ENCODE measurements around the gene G3BP1.

The G3BP1 gene

GRCh38 chr5:151758430-151759241 is 13.1 kb upstream of the G3BP1 start, which contains the start of gene ATOX1:
Gene ATOX1, minus strand, starts transcription at chr5:151758631. Its CDS starts 80 bp downstream, at chr5:151758551.
- peaks cover 0 to 2% (median under 1%) of the 10 kb centered on the region in 4 experiments for H3K36me3 ChIP-seq (ENCODE audit: control insufficient read depth in 4 of 4, insufficient read depth in 4 of 4, low read length in 3 of 4)
- H3K27me3 ChIP-seq (replicated peaks in 2 of 5; ENCODE audit: control insufficient read depth in 4 of 5, insufficient read depth in 5 of 5, low read length in 4 of 5), result no peaks in the 10 kb centered on the region
- WGBS (ENCODE audit: insufficient coverage), result 13% methylated on average over 28 of the region's 61 CpGs
- peak within 1 kb of the TSS; percentile 74 to 96 (median 83) for H3K4me3 ChIP-seq (ENCODE audit: control insufficient read depth in 1 of 7, extremely low read depth in 1 of 7, insufficient read depth in 4 of 7, low read depth in 2 of 7, low read length in 6 of 7)
- H3K4me1 ChIP-seq (ENCODE audit: control extremely low read depth in 1 of 4, control insufficient read depth in 4 of 4, insufficient read depth in 4 of 4, low read length in 3 of 4), result peaks cover 7 to 30% (median 25%) of the 10 kb centered on the region in 4 experiments
- ChIA-PET POLR2A (interaction anchor here (1.0 to 1.3 kb wide), 2 partner anchors 13 to 15 kb away, joined by 3 to 9 read pairs; partner anchors contain the start of gene G3BP1), CTCF (interaction anchor here (1.6 to 7.6 kb wide), 2 partner anchors 11 to 14 kb away, joined by 6 to 38 read pairs; partner anchors contain the start of gene G3BP1)
- peak within 1 kb of the TSS in 1 of 2 experiments; percentile 79 for H3K27ac ChIP-seq (ENCODE audit: insufficient read depth in 1 of 2, low read depth in 1 of 2, low read length in 2 of 2, poor library complexity in 1 of 2, severe bottlenecking in 2 of 2)
- H3K9me3 ChIP-seq (ENCODE audit: control extremely low read depth in 1 of 5, control insufficient read depth in 4 of 5, insufficient read depth in 2 of 5, low read depth in 1 of 5, low read length in 4 of 5), result no peaks in the 10 kb centered on the region
- peak; percentile 82 to 90 (median 90) for DNase-seq

GRCh38 chr5:151764801-151765200 is 7.0 kb upstream of the G3BP1 start:
- no peaks in the 10 kb centered on the region for H3K27me3 ChIP-seq (replicated peaks in 2 of 5; ENCODE audit: control insufficient read depth in 4 of 5, insufficient read depth in 5 of 5, low read length in 4 of 5)
- no peaks in the 10 kb centered on the region for H3K9me3 ChIP-seq (ENCODE audit: control extremely low read depth in 1 of 5, control insufficient read depth in 4 of 5, insufficient read depth in 2 of 5, low read depth in 1 of 5, low read length in 4 of 5)
- peaks cover 0 to 3% (median 1%) of the 10 kb centered on the region in 4 experiments for H3K4me1 ChIP-seq (ENCODE audit: control extremely low read depth in 1 of 4, control insufficient read depth in 4 of 4, insufficient read depth in 4 of 4, low read length in 3 of 4)
- H3K36me3 ChIP-seq (ENCODE audit: control insufficient read depth in 4 of 4, insufficient read depth in 4 of 4, low read length in 3 of 4), result no peaks in the 10 kb centered on the region
- H3K27ac ChIP-seq (ENCODE audit: insufficient read depth in 1 of 2, low read depth in 1 of 2, low read length in 2 of 2, poor library complexity in 1 of 2, severe bottlenecking in 2 of 2), result no peak overlapping the region
- ChIA-PET CTCF (interaction anchor here (0.8 to 1.1 kb wide), 2 partner anchors 9 to 23 kb away, joined by 3 read pairs; no protein-coding TSS in a partner anchor), POLR2A (no interaction called here)
- H3K4me3 ChIP-seq (ENCODE audit: control insufficient read depth in 1 of 7, extremely low read depth in 1 of 7, insufficient read depth in 4 of 7, low read depth in 2 of 7, low read length in 6 of 7), result no peak overlapping the region
- no peak for DNase-seq

- H3K9me3 ChIP-seq (ENCODE audit: control extremely low read depth in 1 of 5, control insufficient read depth in 4 of 5, insufficient read depth in 2 of 5, low read depth in 1 of 5, low read length in 4 of 5), result no peaks in the 10 kb centered on the region
- H3K36me3 ChIP-seq (ENCODE audit: control insufficient read depth in 4 of 4, insufficient read depth in 4 of 4, low read length in 3 of 4), result no peaks in the 10 kb centered on the region
- DNase-seq, result no peak
- H3K27me3 ChIP-seq (replicated peaks in 2 of 5; ENCODE audit: control insufficient read depth in 4 of 5, insufficient read depth in 5 of 5, low read length in 4 of 5), result no peaks in the 10 kb centered on the region
- ChIA-PET POLR2A (no interaction called here), CTCF (interaction anchor here (0.7 to 2.4 kb wide), 2 partner anchors 9 to 96 kb away, joined by 4 to 7 read pairs; no protein-coding TSS in a partner anchor)
- no peak overlapping the region for H3K27ac ChIP-seq (ENCODE audit: insufficient read depth in 1 of 2, low read depth in 1 of 2, low read length in 2 of 2, poor library complexity in 1 of 2, severe bottlenecking in 2 of 2)
- H3K4me3 ChIP-seq (ENCODE audit: control insufficient read depth in 1 of 7, extremely low read depth in 1 of 7, insufficient read depth in 4 of 7, low read depth in 2 of 7, low read length in 6 of 7), result no peak overlapping the region
- H3K4me1 ChIP-seq (ENCODE audit: control extremely low read depth in 1 of 4, control insufficient read depth in 4 of 4, insufficient read depth in 4 of 4, low read length in 3 of 4), result peaks cover 3 to 17% (median 14%) of the 10 kb centered on the region in 4 experiments
Observed at GRCh38 chr5:151766975-151767374, 4.8 kb upstream of the G3BP1 start.

- Histone ChIP-seq H3K4me3 (ENCODE audit: control insufficient read depth in 1 of 7, extremely low read depth in 1 of 7, insufficient read depth in 4 of 7, low read depth in 2 of 7, low read length in 6 of 7) (peak overlapping the region; percentile 9 to 79 (median 67)), H3K27ac (ENCODE audit: insufficient read depth in 1 of 2, low read depth in 1 of 2, low read length in 2 of 2, poor library complexity in 1 of 2, severe bottlenecking in 2 of 2) (peak overlapping the region; percentile 93 to 96), H3K27me3 (replicated peaks in 2 of 5; ENCODE audit: control insufficient read depth in 4 of 5, insufficient read depth in 5 of 5, low read length in 4 of 5) (no peaks in the 10 kb centered on the region), H3K4me1 (ENCODE audit: control extremely low read depth in 1 of 4, control insufficient read depth in 4 of 4, insufficient read depth in 4 of 4, low read length in 3 of 4) (peaks cover 15 to 47% (median 33%) of the 10 kb centered on the region in 4 experiments), H3K36me3 (ENCODE audit: control insufficient read depth in 4 of 4, insufficient read depth in 4 of 4, low read length in 3 of 4) (no peaks in the 10 kb centered on the region), H3K9me3 (ENCODE audit: control extremely low read depth in 1 of 5, control insufficient read depth in 4 of 5, insufficient read depth in 2 of 5, low read depth in 1 of 5, low read length in 4 of 5) (no peaks in the 10 kb centered on the region)
- ChIA-PET CTCF (interaction anchor here (1.0 to 4.6 kb wide), 10 partner anchors 12 to 118 kb away, joined by 3 to 38 read pairs (median 7); partner anchors contain the start of gene ATOX1), POLR2A (interaction anchor here (0.9 to 2.2 kb wide), 4 partner anchors 12 to 323 kb away, joined by 3 to 9 read pairs (median 3); partner anchors contain the start of genes ATOX1 and SLC36A1)
- WGBS (ENCODE audit: insufficient coverage), result 12% methylated on average over 69 of the region's 75 CpGs
- DNase-seq, result peak; percentile 89 to 95 (median 93)
Observed at GRCh38 chr5:151770383-151771258, 1.1 kb upstream of the G3BP1 start.

GRCh38 chr5:151772029-151772845 is 483 bp downstream of the G3BP1 start:
- Histone ChIP-seq H3K27ac (ENCODE audit: insufficient read depth in 1 of 2, low read depth in 1 of 2, low read length in 2 of 2, poor library complexity in 1 of 2, severe bottlenecking in 2 of 2) (peak overlapping the region; percentile 90 to 95), H3K4me3 (ENCODE audit: control insufficient read depth in 1 of 7, extremely low read depth in 1 of 7, insufficient read depth in 4 of 7, low read depth in 2 of 7, low read length in 6 of 7) (peak overlapping the region; percentile 68 to 98 (median 92)), H3K36me3 (ENCODE audit: control insufficient read depth in 4 of 4, insufficient read depth in 4 of 4, low read length in 3 of 4) (peaks cover 0 to 5% (median 0%) of the 10 kb centered on the region in 4 experiments), H3K9me3 (ENCODE audit: control extremely low read depth in 1 of 5, control insufficient read depth in 4 of 5, insufficient read depth in 2 of 5, low read depth in 1 of 5, low read length in 4 of 5) (no peaks in the 10 kb centered on the region), H3K27me3 (replicated peaks in 2 of 5; ENCODE audit: control insufficient read depth in 4 of 5, insufficient read depth in 5 of 5, low read length in 4 of 5) (no peaks in the 10 kb centered on the region), H3K4me1 (ENCODE audit: control extremely low read depth in 1 of 4, control insufficient read depth in 4 of 4, insufficient read depth in 4 of 4, low read length in 3 of 4) (peaks cover 15 to 48% (median 33%) of the 10 kb centered on the region in 4 experiments)
- DNase-seq, result peak; percentile 32 to 72 (median 59)
- whole genome bisulfite sequencing (ENCODE audit: insufficient coverage), result under 1% methylated on average over 84 of the region's 87 CpGs
- CTCF ChIA-PET, result interaction anchor here (1.0 to 4.6 kb wide), 6 partner anchors 14 to 115 kb away, joined by 3 to 38 read pairs (median 8); partner anchors contain the start of gene ATOX1
- POLR2A ChIA-PET, result interaction anchor here (0.6 to 2.2 kb wide), 6 partner anchors 12 to 590 kb away, joined by 3 to 9 read pairs (median 4); partner anchors contain the start of gene ATOX1

Measured in common myeloid progenitor, CD34-positive (primary cell).